HepG2 (cell line): ENCODE data around the gene GLOD4. TPM values are rescaled to one million over a fixed set of nuclear protein-coding genes. Genes with fewer than 3 reads are reported as not detected.

ENCODE experiments used
- ELF4 ChIP-seq: sonication (generic); formaldehyde crosslinking; IDR thresholded peaks from 2 replicates; pipeline ENCODE4 v1.5.0; 2020; ENCODE audit warnings: missing genetic modification reagents, mild to moderate bottlenecking, moderate library complexity, borderline replicate concordance
- KIAA2018 ChIP-seq: sonication (generic); formaldehyde crosslinking; IDR thresholded peaks from 2 replicates; pipeline ENCODE4 v1.5.0; 2020; ENCODE audit warnings: mild to moderate bottlenecking, missing genetic modification reagents, borderline replicate concordance
- XRCC5 ChIP-seq: fragments of 200-400 bp; formaldehyde crosslinking; optimal IDR thresholded peaks from 2 replicates; pipeline ENCODE3; 2017; ENCODE audit warnings: mild to moderate bottlenecking, low read length
- ZBTB4 ChIP-seq: sonication (generic); formaldehyde crosslinking; IDR thresholded peaks from 2 replicates; pipeline ENCODE4 v1.4.0; 2020; ENCODE audit warnings: missing genetic modification reagents, mild to moderate bottlenecking, borderline replicate concordance
- ZBTB49 ChIP-seq: sonication (generic); formaldehyde crosslinking; IDR thresholded peaks from 2 replicates; pipeline ENCODE4 v1.4.0; 2020; ENCODE audit warnings: missing genetic modification reagents, borderline replicate concordance
- ZNF18 ChIP-seq: sonication (generic); formaldehyde crosslinking; IDR thresholded peaks from 2 replicates; pipeline ENCODE4 v1.8.0; 2022; ENCODE audit warnings: mild to moderate bottlenecking, missing genetic modification reagents; ENCODE audit not compliant: insufficient replicate concordance
- ZNF605 ChIP-seq: sonication (generic); formaldehyde crosslinking; IDR thresholded peaks from 2 replicates; pipeline ENCODE4 v1.8.0; 2022; ENCODE audit warnings: mild to moderate bottlenecking, missing genetic modification reagents
- polyA plus RNA-seq, 8 experiments: library from polyadenylated mRNA; depleted of rRNA in 3 of 8; stranded (reverse) in 7 of 8; unstranded in 1 of 8; fragments of >200 nt; fragmentation: Illumina TruSeq in 4 of 8; extraction: Trizol in 4 of 8; gene quantifications; 2 replicates each; pipeline versions ENCODE4 v1.2.1 to v1.2.3, GENCODE V29; 2011 to 2016; ENCODE audit warnings: low read depth in 4 of 8, missing spikeins in 1 of 8, mixed read lengths in 1 of 8; ENCODE audit not compliant: insufficient read depth in 1 of 8
- total RNA-seq, 5 experiments: library from RNA; depleted of rRNA; stranded (reverse); fragments of >200 nt; fragmentation: Illumina TruSeq; extraction: Trizol; gene quantifications; 2 replicates each; pipeline ENCODE4 v1.2.3, GENCODE V29; 2016; ENCODE audit warnings: low read depth in 1 of 5

GLOD4 gene
- total and polyA plus RNA-seq, 2 of the 13 experiments (the other 11 are each of a cell fraction or from before 2014, with no cell fraction given), result 53.7 to 87.8 TPM

GRCh38 chr17:752002-752619 lies 30.0 kb downstream of the GLOD4 start, which contains the start of gene GEMIN4 (continued):
- TF ChIP-seq KIAA2018 (CRISPR knock-in tag), result no peak
- no peak for TF ChIP-seq ELF4
- no peak for TF ChIP-seq ZBTB4 (CRISPR knock-in tag)
- TF ChIP-seq ZNF18 (CRISPR knock-in tag), result no peak
- no peak for TF ChIP-seq ZNF605 (CRISPR knock-in tag)
- no peak for TF ChIP-seq ZBTB49 (CRISPR knock-in tag)
- peak; percentile 73 for TF ChIP-seq XRCC5
